PC-3 (cell line): ENCODE results near the gene ZCCHC10. TPM values are rescaled to one million over a fixed set of nuclear protein-coding genes. Genes with fewer than 3 reads are reported as not detected.

Source experiments
- ATAC-seq: fragments of 200-7000 bp; cut with Tn5 transposase; 2 replicates; pipeline ENCODE4 v1.9.1; 2020; ENCODE audit warnings: mild to moderate bottlenecking, moderate library complexity
- Bru-seq: library from RNA; stranded (reverse); fragments of 400-500 nt; gene quantifications from one replicate; lab custom pipeline; 2021; lab: Mats Ljungman, UMichigan
- BruChase-seq, 2 experiments: library from RNA; stranded (reverse); fragments of 400-500 nt; gene quantifications; one replicate each; lab custom pipeline; 2021; lab: Mats Ljungman, UMichigan
- BruUV-seq: library from RNA; stranded (reverse); fragments of 400-500 nt; replicated peaks from 2 replicates; lab custom pipeline; 2021; lab: Mats Ljungman, UMichigan
- CTCF ChIA-PET: fragments of 300-600 bp; sonication (Branson Sonifier 250); formaldehyde crosslinking; loops from one replicate; lab custom pipeline; 2022; ENCODE audit warnings: antibody characterized with exemption; lab: Charles Lee
- POLR2A ChIA-PET: fragments of 300-600 bp; sonication (Branson Sonifier 250); formaldehyde crosslinking; loops from one replicate; lab custom pipeline; 2022; ENCODE audit warnings: antibody characterized with exemption; ENCODE audit not compliant: unreplicated experiment; lab: Charles Lee
- DNase-seq: peaks from one replicate; pipeline ENCODE4 v3.0.0-alpha.2; 2015
- H2AFZ ChIP-seq: fragments of 300-600 bp; sonication (generic); 2 replicates; pipeline ENCODE4 v1.6.0; 2016; ENCODE audit warnings: antibody characterized with exemption, low read length
- H3F3A ChIP-seq: fragments of 300-600 bp; sonication (generic); one replicate; pipeline ENCODE4 v1.6.0; 2017; ENCODE audit warnings: antibody characterized with exemption, low read length, control low read depth, mild to moderate bottlenecking; ENCODE audit not compliant: unreplicated experiment
- H3K27ac ChIP-seq: fragments of 300-600 bp; sonication (generic); 2 replicates; pipeline ENCODE4 v1.5.1; 2016; ENCODE audit warnings: mild to moderate bottlenecking, low read length
- H3K27me3 ChIP-seq: fragments of 300-600 bp; sonication (generic); 2 replicates; pipeline ENCODE4 v1.6.1; 2016; ENCODE audit warnings: low read length, mixed read lengths
- H3K36me3 ChIP-seq: fragments of 300-600 bp; sonication (generic); 2 replicates; pipeline ENCODE4 v1.6.1; 2016; ENCODE audit warnings: low read depth, mixed run types, low read length, mixed read lengths
- H3K4me1 ChIP-seq: fragments of 300-600 bp; sonication (generic); 2 replicates; pipeline ENCODE4 v1.5.1; 2016; ENCODE audit warnings: low read length; ENCODE audit not compliant: insufficient read depth
- H3K4me2 ChIP-seq: fragments of 300-600 bp; sonication (generic); 2 replicates; pipeline ENCODE4 v1.6.0; 2016; ENCODE audit warnings: low read length
- H3K4me3 ChIP-seq: fragments of 300-600 bp; sonication (generic); 2 replicates; pipeline ENCODE4 v1.5.1; 2016; ENCODE audit warnings: mild to moderate bottlenecking, low read length, mixed read lengths
- H3K79me2 ChIP-seq: fragments of 300-600 bp; sonication (generic); 2 replicates; pipeline ENCODE4 v1.6.1; 2017; ENCODE audit warnings: low read length, mixed read lengths
- H3K9ac ChIP-seq: fragments of 300-600 bp; sonication (generic); 2 replicates; pipeline ENCODE4 v1.6.0; 2016; ENCODE audit warnings: mild to moderate bottlenecking, low read length
- H3K9me2 ChIP-seq: fragments of 300-600 bp; sonication (generic); replicated peaks from 2 replicates; pipeline ENCODE4 v1.6.1; 2016; ENCODE audit warnings: mixed run types, low read length, mixed read lengths
- H3K9me3 ChIP-seq: fragments of 300-600 bp; sonication (generic); 2 replicates; pipeline ENCODE4 v1.6.1; 2016; ENCODE audit warnings: low read length, mixed read lengths
- H4K20me1 ChIP-seq: fragments of 300-600 bp; sonication (generic); 2 replicates; pipeline ENCODE4 v1.6.1; 2016; ENCODE audit warnings: low read length, mixed read lengths
- EZH2 ChIP-seq: fragments of 300-600 bp; sonication (generic); IDR thresholded peaks from one replicate; pipeline ENCODE4 v1.6.1; 2017; ENCODE audit warnings: antibody characterized with exemption, mild to moderate bottlenecking, low read length; ENCODE audit not compliant: unreplicated experiment
- EZH2phosphoT487 ChIP-seq: fragments of 300-600 bp; sonication (generic); IDR thresholded peaks from 2 replicates; pipeline ENCODE4 v1.6.1; 2018; ENCODE audit warnings: mild to moderate bottlenecking, antibody characterized with exemption, low read length, borderline replicate concordance
- intact Hi-C: fragments of 100-400 bp; cut with micrococcal nuclease; formaldehyde crosslinking; loops from 2 replicates; pipeline ENCODE4 v1.9.0; 2023
- long read RNA-seq: library from polyadenylated mRNA; unstranded; transcript quantifications from one replicate; pipeline ENCODE4 v2.0.0, GENCODE V29; 2021; ENCODE audit not compliant: unreplicated experiment
- total RNA-seq: library from RNA; depleted of rRNA; stranded (reverse); fragments of >200 nt; gene quantifications from 2 replicates; pipeline ENCODE4 v1.2.3, GENCODE V29; 2014; rRNA removed
- TF ChIP-seq, protein P1 (sequence below): fragments of 300-600 bp; sonication (generic); conservative IDR thresholded peaks from 2 replicates; pipeline ENCODE4 v1.5.1; 2017; ENCODE audit warnings: antibody characterized with exemption, low read depth, mild to moderate bottlenecking, low read length

The ZCCHC10 gene
- 3.7 and 6.1 TPM in 2 replicates for total RNA-seq
- percentile 57 among the genes with signal in this experiment for Bru-seq, nascent RNA
- percentile 61 among the genes with signal in this experiment for BruChase-seq, experiment 1, labeled RNA remaining after a 6-hour chase
- BruChase-seq, experiment 2, labeled RNA remaining after a 2-hour chase: percentile 62 among the genes with signal in this experiment
- long read RNA-seq, transcript ZCCHC10-207 (5 exons, 1,070 nt): major isoform, 10 of 19 reads
- long read RNA-seq, partial matches to known transcripts: 2 of 19 reads
- long read RNA-seq, other reads (novel, unspliced or antisense): 3 of 19 reads

GRCh38 chr5:133025804-133026663, at the start of gene ZCCHC10:
TSS of gene ZCCHC10 (minus strand) at chr5:133026549. CDS start at chr5:133026537, 12 bp downstream.
- H2AFZ ChIP-seq: peak within 1 kb of the TSS; percentile 98
- peak within 1 kb of the TSS; percentile 95 for H3K9ac ChIP-seq
- ChIA-PET POLR2A (no interaction called here), CTCF (no interaction called here)
- no peaks in the 10 kb centered on the region for H3K4me1 ChIP-seq
- intact Hi-C loops: loop anchor here (1.0 kb wide), 1 partner anchor 23 kb away; no protein-coding TSS in a partner anchor
- ATAC-seq (peak; percentile 99), DNase-seq (peak; percentile 87)
- H3F3A ChIP-seq: no peaks in the 10 kb centered on the region
- H4K20me1 ChIP-seq: no peaks in the 10 kb centered on the region
- TSS peak; percentile 85 for BruUV-seq
- no peaks in the 10 kb centered on the region for H3K9me3 ChIP-seq
- H3K27ac ChIP-seq: peak within 1 kb of the TSS; percentile 66
- TF ChIP-seq EZH2phosphoT487 (no peak), EZH2 (no peak)
- TF ChIP-seq, protein P1, sequence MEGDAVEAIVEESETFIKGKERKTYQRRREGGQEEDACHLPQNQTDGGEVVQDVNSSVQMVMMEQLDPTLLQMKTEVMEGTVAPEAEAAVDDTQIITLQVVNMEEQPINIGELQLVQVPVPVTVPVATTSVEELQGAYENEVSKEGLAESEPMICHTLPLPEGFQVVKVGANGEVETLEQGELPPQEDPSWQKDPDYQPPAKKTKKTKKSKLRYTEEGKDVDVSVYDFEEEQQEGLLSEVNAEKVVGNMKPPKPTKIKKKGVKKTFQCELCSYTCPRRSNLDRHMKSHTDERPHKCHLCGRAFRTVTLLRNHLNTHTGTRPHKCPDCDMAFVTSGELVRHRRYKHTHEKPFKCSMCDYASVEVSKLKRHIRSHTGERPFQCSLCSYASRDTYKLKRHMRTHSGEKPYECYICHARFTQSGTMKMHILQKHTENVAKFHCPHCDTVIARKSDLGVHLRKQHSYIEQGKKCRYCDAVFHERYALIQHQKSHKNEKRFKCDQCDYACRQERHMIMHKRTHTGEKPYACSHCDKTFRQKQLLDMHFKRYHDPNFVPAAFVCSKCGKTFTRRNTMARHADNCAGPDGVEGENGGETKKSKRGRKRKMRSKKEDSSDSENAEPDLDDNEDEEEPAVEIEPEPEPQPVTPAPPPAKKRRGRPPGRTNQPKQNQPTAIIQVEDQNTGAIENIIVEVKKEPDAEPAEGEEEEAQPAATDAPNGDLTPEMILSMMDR: no peak
- H3K27me3 ChIP-seq: no peaks in the 10 kb centered on the region
- no peaks in the 10 kb centered on the region for H3K9me2 ChIP-seq
- H3K4me3 ChIP-seq: peak within 1 kb of the TSS; percentile 99
- peaks cover 35% of the 10 kb centered on the region for H3K79me2 ChIP-seq
- no peaks in the 10 kb centered on the region for H3K36me3 ChIP-seq
- H3K4me2 ChIP-seq: peak within 1 kb of the TSS; percentile 93

DNA sequence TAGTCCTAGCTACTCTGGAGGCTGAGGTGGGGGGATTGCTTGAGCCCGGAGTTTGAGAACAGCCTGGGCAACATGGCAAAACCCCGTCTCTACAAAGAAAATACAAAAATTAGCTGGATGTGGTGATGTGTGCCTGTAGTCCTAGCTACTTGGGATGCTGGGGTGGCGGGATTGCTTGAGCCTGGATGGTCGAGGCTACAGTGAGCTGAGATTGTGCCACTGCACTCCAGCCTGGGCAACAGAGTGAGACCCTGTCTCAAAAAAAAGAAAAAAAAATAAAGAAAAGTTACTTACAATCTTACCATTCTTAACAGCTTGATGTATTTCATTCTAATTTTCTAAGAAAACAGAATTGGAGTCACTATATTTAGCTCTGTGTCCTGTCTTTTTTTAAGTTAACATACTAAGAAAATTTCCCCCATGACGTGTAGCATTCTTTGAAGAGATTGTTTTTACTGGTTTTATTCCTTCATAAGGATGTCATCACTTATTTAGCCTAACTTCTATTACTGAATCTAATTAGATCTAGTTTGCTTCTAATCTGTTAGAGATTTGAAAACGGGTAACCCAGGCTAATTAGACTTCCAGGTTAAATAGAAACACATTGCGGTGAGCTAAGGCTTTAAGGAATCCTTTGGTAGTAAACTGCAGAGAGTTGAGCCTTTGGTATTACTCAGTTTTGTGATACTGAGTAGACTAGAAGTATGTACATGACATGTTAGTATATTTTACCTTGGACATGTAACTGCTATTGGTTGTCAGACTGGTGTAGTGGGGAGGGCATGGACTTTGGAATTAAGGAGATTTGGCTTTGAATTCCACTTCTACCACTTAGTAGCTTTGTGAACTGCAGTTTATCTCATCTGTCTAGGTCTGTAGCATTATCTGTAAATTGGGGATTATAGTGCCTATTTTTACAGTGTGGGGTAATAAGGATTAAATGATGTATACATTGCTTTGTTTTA, 49.5 kb upstream of the ZCCHC10 start:
- DNase-seq (no peak), ATAC-seq (no peak)
- no TSS peak for BruUV-seq
- intact Hi-C loops: no loop called here
- H3K4me3 ChIP-seq: no peak overlapping the region
- no peak overlapping the region for H3K9ac ChIP-seq
- no peaks in the 10 kb centered on the region for H3K9me3 ChIP-seq
- no peak overlapping the region for H3K27ac ChIP-seq
- H3K4me1 ChIP-seq: no peaks in the 10 kb centered on the region
- ChIA-PET CTCF (no interaction called here), POLR2A (no interaction called here)
- no peaks in the 10 kb centered on the region for H3K27me3 ChIP-seq
- peaks cover 73% of the 10 kb centered on the region for H3K79me2 ChIP-seq
- no peaks in the 10 kb centered on the region for H4K20me1 ChIP-seq
- no peak overlapping the region for H3K4me2 ChIP-seq
- no peaks in the 10 kb centered on the region for H3K9me2 ChIP-seq
- H2AFZ ChIP-seq: no peak overlapping the region
- TF ChIP-seq, protein P1: no peak
- TF ChIP-seq EZH2phosphoT487 (no peak), EZH2 (no peak)
- H3F3A ChIP-seq: no peaks in the 10 kb centered on the region
- H3K36me3 ChIP-seq: peaks cover 26% of the 10 kb centered on the region
